GOT3 (cell line): ENCODE measurements around the gene LHFPL3.
"Not testable (repeated sequence)": the region's sequence is repeated elsewhere in the genome, so short reads cannot be mapped to it uniquely, and the experiment has no call there.

ENCODE experiments used
- DNase-seq: peaks from one replicate; lab custom pipeline; 2025; ENCODE audit warnings: mixed read lengths; lab: John Stamatoyannopoulos, UW

The LHFPL3 gene

GRCh38 chr7:104595591-104595990 is 267.2 kb downstream of the LHFPL3 start:
- not testable (repeated sequence) for DNase-seq

GRCh38 chr7:104603957-104604356 is 275.6 kb downstream of the LHFPL3 start:
- DNase-seq = no peak

GRCh38 chr7:104604706-104605105 is 276.3 kb downstream of the LHFPL3 start:
- no peak for DNase-seq

GRCh38 chr7:104621321-104621720 is 292.9 kb downstream of the LHFPL3 start:
- DNase-seq = no peak

GRCh38 chr7:104625956-104626355 is 297.6 kb downstream of the LHFPL3 start:
- no peak for DNase-seq

- no peak for DNase-seq
Observed at GRCh38 chr7:104627516-104627915, 299.1 kb downstream of the LHFPL3 start.

GRCh38 chr7:104628017-104628416 is 299.6 kb downstream of the LHFPL3 start:
- DNase-seq = no peak

GRCh38 chr7:104629408-104629807 is 301.0 kb downstream of the LHFPL3 start:
- no peak for DNase-seq

- no peak for DNase-seq
Observed at GRCh38 chr7:104640506-104640905, 312.1 kb downstream of the LHFPL3 start.

- DNase-seq = no peak
Observed at GRCh38 chr7:104642560-104642959, 314.2 kb downstream of the LHFPL3 start.

GRCh38 chr7:104643587-104644217 is 315.3 kb downstream of the LHFPL3 start:
- no peak for DNase-seq

GRCh38 chr7:104650991-104651640 is 322.7 kb downstream of the LHFPL3 start:
- no peak for DNase-seq

GRCh38 chr7:104652434-104652833 is 324.0 kb downstream of the LHFPL3 start:
- no peak for DNase-seq

- no peak for DNase-seq
Observed at GRCh38 chr7:104652865-104653264, 324.5 kb downstream of the LHFPL3 start.

GRCh38 chr7:104653825-104654401 is 325.5 kb downstream of the LHFPL3 start:
- DNase-seq = no peak

GRCh38 chr7:104655592-104655991 is 327.2 kb downstream of the LHFPL3 start:
- no peak for DNase-seq

GRCh38 chr7:104656467-104656866 is 328.1 kb downstream of the LHFPL3 start:
- no peak for DNase-seq

GRCh38 chr7:104657134-104657533 is 328.7 kb downstream of the LHFPL3 start:
- no peak for DNase-seq

- DNase-seq = no peak
Observed at GRCh38 chr7:104661575-104661974, 333.2 kb downstream of the LHFPL3 start.

GRCh38 chr7:104664648-104665047 is 336.2 kb downstream of the LHFPL3 start:
- no peak for DNase-seq

- DNase-seq = no peak
Observed at GRCh38 chr7:104677587-104677986, 349.2 kb downstream of the LHFPL3 start.

- no peak for DNase-seq
Observed at GRCh38 chr7:104679085-104679484, 350.7 kb downstream of the LHFPL3 start.

- no peak for DNase-seq
Observed at GRCh38 chr7:104686286-104686685, 357.9 kb downstream of the LHFPL3 start.

GRCh38 chr7:104694710-104695109 is 366.3 kb downstream of the LHFPL3 start:
- no peak for DNase-seq
